Hepatocyte (in vitro differentiated cells): Measurements from ENCODE around the gene TAS1R3.

Experiments
- EZH2phosphoT487 ChIP-seq: fragments of 200-600 bp; sonication (generic); IDR thresholded peaks from one replicate; pipeline ENCODE4 v1.6.1; 2018; ENCODE audit warnings: antibody characterized with exemption, mild to moderate bottlenecking, low read depth, moderate library complexity; ENCODE audit not compliant: unreplicated experiment, severe bottlenecking
- TF ChIP-seq, protein P1 (sequence below): fragments of 200-600 bp; sonication (generic); IDR thresholded peaks from 2 replicates; pipeline ENCODE4 v1.5.1; 2016; ENCODE audit warnings: antibody characterized with exemption, mild to moderate bottlenecking; ENCODE audit not compliant: poor library complexity

DNA sequence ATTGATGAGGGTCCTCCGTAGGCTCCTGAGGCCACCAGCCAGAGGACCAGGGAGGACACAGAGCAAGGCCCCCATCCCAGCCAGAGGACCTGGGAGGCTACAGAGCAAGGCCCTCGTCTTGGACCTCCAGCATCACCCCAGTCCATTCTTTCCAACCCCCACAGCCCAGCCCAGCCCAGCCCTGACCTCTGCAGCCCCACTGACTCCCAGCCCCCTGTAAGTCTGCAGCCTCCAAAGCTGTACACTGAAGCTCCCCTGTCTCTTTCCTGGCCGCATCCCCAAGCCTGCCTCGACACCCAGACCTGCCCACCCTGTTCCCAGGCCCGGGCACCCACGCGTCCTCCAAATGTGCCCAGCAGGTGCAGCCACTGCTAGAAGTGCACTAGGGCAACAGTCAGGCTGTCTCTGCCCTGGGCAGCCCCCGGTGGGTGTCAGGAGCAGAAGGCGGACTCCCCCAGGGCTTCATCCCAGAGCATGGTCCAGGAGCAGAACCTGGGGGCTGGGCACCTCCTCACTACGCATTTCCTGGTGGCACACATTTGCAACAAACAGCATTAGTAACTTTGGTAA, 16.0 kb downstream of the TAS1R3 start:
- TF ChIP-seq, protein P1, sequence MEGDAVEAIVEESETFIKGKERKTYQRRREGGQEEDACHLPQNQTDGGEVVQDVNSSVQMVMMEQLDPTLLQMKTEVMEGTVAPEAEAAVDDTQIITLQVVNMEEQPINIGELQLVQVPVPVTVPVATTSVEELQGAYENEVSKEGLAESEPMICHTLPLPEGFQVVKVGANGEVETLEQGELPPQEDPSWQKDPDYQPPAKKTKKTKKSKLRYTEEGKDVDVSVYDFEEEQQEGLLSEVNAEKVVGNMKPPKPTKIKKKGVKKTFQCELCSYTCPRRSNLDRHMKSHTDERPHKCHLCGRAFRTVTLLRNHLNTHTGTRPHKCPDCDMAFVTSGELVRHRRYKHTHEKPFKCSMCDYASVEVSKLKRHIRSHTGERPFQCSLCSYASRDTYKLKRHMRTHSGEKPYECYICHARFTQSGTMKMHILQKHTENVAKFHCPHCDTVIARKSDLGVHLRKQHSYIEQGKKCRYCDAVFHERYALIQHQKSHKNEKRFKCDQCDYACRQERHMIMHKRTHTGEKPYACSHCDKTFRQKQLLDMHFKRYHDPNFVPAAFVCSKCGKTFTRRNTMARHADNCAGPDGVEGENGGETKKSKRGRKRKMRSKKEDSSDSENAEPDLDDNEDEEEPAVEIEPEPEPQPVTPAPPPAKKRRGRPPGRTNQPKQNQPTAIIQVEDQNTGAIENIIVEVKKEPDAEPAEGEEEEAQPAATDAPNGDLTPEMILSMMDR, result no peak
- no peak for TF ChIP-seq EZH2phosphoT487
